ENCODE data around the gene TBC1D23.

DNA sequence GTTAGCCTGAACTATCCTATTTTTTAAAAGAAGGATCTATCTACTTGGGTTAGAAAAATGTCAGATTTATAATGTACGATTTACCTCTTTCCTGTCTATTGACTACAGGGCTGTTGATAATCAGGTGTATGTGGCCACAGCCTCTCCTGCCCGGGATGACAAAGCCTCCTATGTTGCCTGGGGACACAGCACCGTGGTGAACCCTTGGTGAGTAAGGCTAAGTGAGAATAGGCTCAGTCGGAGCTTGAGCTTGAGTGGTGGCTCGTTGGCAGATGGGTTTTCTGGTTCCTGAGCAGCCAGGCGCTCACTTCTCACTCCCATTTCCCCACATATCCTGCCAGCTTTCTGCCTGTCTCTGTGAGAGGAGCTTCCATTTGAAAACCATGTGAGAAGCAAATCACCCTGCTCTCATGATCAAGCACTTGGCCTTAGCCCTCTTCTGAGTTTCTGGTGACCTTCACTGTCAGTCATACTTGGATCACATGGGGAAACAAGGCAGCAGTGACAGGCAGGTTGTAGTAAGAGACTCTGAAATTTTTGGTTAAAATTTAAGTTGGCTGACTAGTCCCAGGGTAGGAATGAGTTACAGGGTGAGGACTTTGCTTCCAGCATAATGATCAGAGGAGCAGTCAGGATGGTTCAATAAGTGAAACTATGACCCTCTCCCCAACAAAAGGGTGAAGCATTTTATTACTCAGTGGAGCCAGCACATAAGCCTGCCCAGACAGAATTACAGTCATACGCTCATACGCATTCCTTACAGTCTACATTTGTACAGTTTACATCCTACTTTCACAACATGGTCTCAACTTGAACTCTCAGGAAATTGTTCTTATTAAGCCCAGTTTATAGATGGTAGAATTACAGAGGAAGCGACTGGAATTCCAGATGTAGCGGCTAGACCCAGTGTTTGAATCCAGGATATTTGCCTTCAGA lies 91.8 kb downstream of the TBC1D23 start:
- TF ChIP-seq EZH2 (IDR thresholded peaks at IDR 0.05; ENCODE audit: borderline replicate concordance, low read depth, low read length, poor library complexity, severe bottlenecking), result no peak
- TF ChIP-seq, protein P1, sequence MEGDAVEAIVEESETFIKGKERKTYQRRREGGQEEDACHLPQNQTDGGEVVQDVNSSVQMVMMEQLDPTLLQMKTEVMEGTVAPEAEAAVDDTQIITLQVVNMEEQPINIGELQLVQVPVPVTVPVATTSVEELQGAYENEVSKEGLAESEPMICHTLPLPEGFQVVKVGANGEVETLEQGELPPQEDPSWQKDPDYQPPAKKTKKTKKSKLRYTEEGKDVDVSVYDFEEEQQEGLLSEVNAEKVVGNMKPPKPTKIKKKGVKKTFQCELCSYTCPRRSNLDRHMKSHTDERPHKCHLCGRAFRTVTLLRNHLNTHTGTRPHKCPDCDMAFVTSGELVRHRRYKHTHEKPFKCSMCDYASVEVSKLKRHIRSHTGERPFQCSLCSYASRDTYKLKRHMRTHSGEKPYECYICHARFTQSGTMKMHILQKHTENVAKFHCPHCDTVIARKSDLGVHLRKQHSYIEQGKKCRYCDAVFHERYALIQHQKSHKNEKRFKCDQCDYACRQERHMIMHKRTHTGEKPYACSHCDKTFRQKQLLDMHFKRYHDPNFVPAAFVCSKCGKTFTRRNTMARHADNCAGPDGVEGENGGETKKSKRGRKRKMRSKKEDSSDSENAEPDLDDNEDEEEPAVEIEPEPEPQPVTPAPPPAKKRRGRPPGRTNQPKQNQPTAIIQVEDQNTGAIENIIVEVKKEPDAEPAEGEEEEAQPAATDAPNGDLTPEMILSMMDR (conservative IDR thresholded peaks at IDR 0.05; ENCODE audit: low read depth, low read length), result no peak

All from A673 (cell line).